ENCODE results near the gene MDH1B.

- no peak for TF ChIP-seq CTCF (IDR thresholded peaks at IDR 0.05)
- TF ChIP-seq POLR2A (IDR thresholded peaks at IDR 0.05), result no peak
These were observed 76.1 kb downstream of the MDH1B start for GRCh38 chr2:206688990-206689389.

All from heart left ventricle (tissue), 13 donors.